SKM-1 treated with dmso at 0.1 percent for 144 hours (cell line): Measurements from ENCODE around the gene C17orf75.
"Not testable (repeated sequence)": the region's sequence is repeated elsewhere in the genome, so short reads cannot be mapped to it uniquely, and the experiment has no call there.

Source experiments
- DNase-seq: peaks from one replicate; lab custom pipeline; 2025; ENCODE audit not compliant: unreplicated experiment; lab: John Stamatoyannopoulos, UW

The C17orf75 gene

GRCh38 chr17:32341857-32342602, at the start of gene C17orf75:
TSS of gene C17orf75 (minus strand) at chr17:32342173. CDS start at chr17:32342139, 34 bp downstream.
- peak; percentile 45 for DNase-seq

DNA sequence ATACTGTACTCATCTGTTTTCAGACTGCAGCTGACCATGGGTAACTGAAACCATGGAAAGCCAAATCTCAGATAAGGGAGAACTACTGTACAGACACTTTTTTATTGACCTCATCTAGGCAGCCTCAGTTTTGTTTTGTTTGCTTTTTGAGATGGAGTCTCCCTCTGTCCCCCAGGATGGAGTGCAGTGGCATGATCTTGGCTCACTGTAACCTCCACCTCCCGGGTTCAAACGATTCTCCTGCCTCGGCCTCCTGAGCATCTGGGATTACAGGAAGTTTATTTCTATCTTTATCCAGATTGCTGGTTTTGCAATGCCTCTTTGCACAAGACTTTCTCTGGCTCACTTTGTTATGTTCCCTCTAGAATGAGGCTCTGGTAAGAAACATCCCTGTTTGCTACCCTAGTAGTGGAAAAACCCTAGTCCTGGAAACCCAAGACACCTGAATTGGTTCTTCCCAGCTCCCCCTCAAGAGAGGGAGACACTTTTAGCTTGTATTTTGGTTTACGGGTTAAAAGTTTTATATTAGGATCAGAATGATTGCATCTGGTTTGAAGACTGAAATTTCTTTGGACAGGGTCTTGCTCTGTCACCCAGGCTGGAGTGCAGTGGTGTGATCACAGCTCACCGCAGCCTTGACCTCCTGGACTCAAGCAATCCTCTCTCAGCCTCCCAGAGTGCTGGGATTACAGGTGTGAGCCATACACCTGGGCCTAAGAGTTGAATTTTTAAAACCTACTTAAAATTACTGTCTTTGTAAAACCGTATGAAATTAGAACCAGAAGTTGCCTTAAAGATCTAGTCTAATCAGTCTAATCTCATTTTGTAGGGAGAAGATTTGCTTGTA, 46.9 kb upstream of the C17orf75 start:
- no peak for DNase-seq

- DNase-seq = not testable (repeated sequence)
Observed at GRCh38 chr17:32388128-32388527, 46.2 kb upstream of the C17orf75 start.

DNA sequence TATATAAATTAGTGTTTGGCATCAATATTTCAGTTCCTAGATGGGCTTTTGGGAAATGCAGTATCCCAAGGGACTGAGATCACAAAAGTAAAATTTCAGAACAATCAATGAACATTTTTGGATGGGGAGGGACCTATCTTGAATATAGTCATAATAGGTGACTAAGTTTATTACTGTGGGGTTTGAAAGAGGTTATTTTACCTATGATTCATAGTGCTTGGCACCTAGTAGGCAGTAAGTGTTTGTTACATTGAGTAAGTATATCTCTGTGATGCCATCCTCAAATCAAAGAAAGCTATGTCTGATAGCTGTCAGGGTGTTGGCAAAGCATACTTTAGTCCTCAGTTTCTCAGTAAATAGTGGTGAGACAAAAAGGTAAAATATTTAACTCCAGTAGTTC, 44.9 kb upstream of the C17orf75 start:
- no peak for DNase-seq

DNA sequence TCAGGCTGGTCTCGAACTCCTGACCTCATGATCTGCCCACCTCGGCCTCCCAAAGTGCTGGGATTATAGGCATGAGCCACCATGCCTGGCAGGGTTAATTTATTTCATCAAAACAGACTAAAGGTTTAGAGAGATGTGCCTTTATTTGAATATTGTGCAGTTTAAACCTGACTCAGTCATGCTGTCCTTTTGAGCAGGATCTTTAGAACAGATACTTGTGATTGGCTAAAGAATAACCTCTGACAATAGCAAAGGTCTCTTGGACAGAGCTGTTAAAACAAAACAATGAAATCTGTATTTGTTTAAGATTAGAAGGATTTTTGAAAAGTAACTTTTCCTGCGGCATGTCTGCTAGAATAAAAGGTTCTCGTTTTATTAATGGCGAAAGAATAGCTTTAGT, 44.0 kb upstream of the C17orf75 start:
- DNase-seq = no peak

GRCh38 chr17:32385121-32385520, 43.1 kb upstream of the C17orf75 start:
- DNase-seq = no peak

- DNase-seq = no peak
Observed at GRCh38 chr17:32383926-32384434, 42.0 kb upstream of the C17orf75 start.

- no peak for DNase-seq
Observed at GRCh38 chr17:32382526-32383223, 40.7 kb upstream of the C17orf75 start.

DNA sequence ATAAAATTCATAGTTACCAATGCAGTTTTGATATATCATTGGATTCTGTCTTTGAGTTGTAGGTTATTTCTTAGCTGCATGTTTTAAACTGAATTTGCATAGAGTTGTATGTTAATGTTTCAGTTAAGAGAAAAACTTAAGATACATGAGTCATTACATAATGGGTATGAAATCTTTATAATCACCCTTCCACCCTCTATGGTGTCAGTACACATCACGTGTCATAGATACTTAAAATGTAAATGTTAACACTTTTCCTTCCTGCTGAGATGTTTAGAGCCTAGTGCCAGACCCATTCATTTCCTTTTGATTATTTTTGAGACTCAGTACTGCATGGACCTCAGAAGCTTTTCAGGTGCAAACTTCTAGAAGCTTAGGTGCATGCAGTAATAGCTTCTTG, 28.5 kb upstream of the C17orf75 start:
- DNase-seq = no peak

GRCh38 chr17:32361270-32361669, 19.3 kb upstream of the C17orf75 start:
- DNase-seq = no peak

GRCh38 chr17:32357615-32358014, 15.6 kb upstream of the C17orf75 start:
- DNase-seq = no peak

DNA sequence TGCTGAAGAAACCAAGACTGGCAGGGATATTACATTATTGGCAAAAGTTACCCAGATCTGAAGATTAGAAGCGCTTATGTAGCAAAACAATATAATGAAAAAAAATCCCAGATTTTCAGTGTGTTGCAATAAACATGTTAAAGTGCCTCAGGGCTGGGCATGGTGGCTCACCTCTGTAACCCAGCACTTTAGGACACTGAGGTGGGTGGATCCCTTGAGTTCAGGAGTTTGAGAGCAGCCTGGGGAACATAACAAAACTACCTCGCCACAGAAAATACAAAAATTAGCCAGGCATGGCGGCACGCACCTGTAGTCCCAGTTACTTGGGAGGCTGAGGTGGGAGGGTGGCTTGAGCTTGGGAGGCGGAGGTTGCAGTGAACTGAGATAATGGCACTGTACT, 14.8 kb upstream of the C17orf75 start:
- no peak for DNase-seq

GRCh38 chr17:32356378-32356743, 14.4 kb upstream of the C17orf75 start:
- no peak for DNase-seq

GRCh38 chr17:32355649-32356377, 13.8 kb upstream of the C17orf75 start:
- no peak for DNase-seq

GRCh38 chr17:32352734-32353133, 10.8 kb upstream of the C17orf75 start:
- not testable (repeated sequence) for DNase-seq

- peak; percentile 79 for DNase-seq
Observed at GRCh38 chr17:32350666-32351418, 8.9 kb upstream of the C17orf75 start.

- DNase-seq = peak; percentile 88
Observed at GRCh38 chr17:32349854-32350665, 8.1 kb upstream of the C17orf75 start, which contains the start of gene ZNF207. TSS of gene ZNF207 (plus strand) at chr17:32350157. CDS start at chr17:32350286, 129 bp downstream.

- no peak for DNase-seq
Observed at GRCh38 chr17:32349503-32349853, 7.5 kb upstream of the C17orf75 start.

DNA sequence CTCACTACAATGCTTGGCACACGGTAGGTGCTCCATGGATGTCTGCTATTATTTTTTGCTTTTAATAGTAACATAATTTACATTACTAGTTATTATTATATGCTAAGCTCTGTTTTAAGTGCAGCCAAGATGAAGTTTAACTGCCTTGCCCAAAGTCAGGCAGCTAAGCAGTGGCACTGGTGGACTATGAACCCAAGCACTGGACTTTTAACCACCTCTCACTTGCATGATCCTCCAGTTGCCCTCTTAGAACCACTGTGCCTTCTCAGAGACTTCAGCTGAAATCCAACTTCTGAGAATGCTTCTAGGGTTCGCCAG, 6.5 kb upstream of the C17orf75 start:
- DNase-seq = no peak
